Colonic mucosa (tissue), 4 donors: Measurements from ENCODE around the gene PPP6R1. TPM values are rescaled to one million over a fixed set of nuclear protein-coding genes. Genes with fewer than 3 reads are reported as not detected.

ENCODE experiments used
- DNase-seq: peaks from one replicate; pipeline ENCODE4 v3.0.0-alpha.2; 2020
- H3K27ac ChIP-seq: fragments of 200-600 bp; one replicate; pipeline ENCODE4 v1.8.0; 2021
- H3K27me3 ChIP-seq: fragments of 200-600 bp; one replicate; pipeline ENCODE4 v1.8.0; 2021
- H3K36me3 ChIP-seq: fragments of 200-600 bp; one replicate; pipeline ENCODE4 v1.8.0; 2021
- H3K4me1 ChIP-seq: fragments of 200-600 bp; one replicate; pipeline ENCODE4 v1.8.0; 2021; ENCODE audit warnings: mild to moderate bottlenecking
- H3K4me3 ChIP-seq: fragments of 200-600 bp; one replicate; pipeline ENCODE4 v1.8.0; 2021
- H3K9ac ChIP-seq, 2 donors: one replicate each; pipeline ENCODE4 v1.7.0; 2013; ENCODE audit warnings: control low read depth in 2 of 2, low read depth in 2 of 2, low read length in 2 of 2
- H3K9me3 ChIP-seq: fragments of 200-600 bp; one replicate; pipeline ENCODE4 v1.8.0; 2021
- CTCF ChIP-seq: fragments of 200-600 bp; IDR thresholded peaks from one replicate; pipeline ENCODE4 v1.8.0; 2022; ENCODE audit warnings: antibody characterized with exemption, mild to moderate bottlenecking
- intact Hi-C: fragments of 100-400 bp; cut with DNase I; formaldehyde crosslinking; loops from one replicate; pipeline ENCODE4 v1.14.1; 2022
- total RNA-seq, 2 donors: library from RNA; stranded (reverse); fragmentation: NEBNext Ultra II Directional in 1 of 2; extraction: Animal tissue kit (Norgen Biotek cat#: 25700) in 1 of 2; gene quantifications; one replicate each; pipeline ENCODE4 v1.2.1, GENCODE V29; 2021
- donor health status: healthy.
- donor health status: DM: no; HTN: no; CAD: no.
- donor health status: DM: no; HTN: no; CAD: no.

Gene PPP6R1
- total RNA-seq, 2 donors from 2014 or later = 65.1 to 97.2 TPM

GRCh38 chr19:55223291-55224037 lies 35.4 kb downstream of the PPP6R1 start:
- no peak overlapping the region for H3K27ac ChIP-seq
- no peaks in the 10 kb centered on the region for H3K9me3 ChIP-seq
- no peak overlapping the region for H3K9ac ChIP-seq
- H3K4me3 ChIP-seq = no peak overlapping the region
- TF ChIP-seq CTCF = no peak
- no peak for DNase-seq
- no peaks in the 10 kb centered on the region for H3K36me3 ChIP-seq
- H3K4me1 ChIP-seq = no peaks in the 10 kb centered on the region
- intact Hi-C loops = no loop called here
- no peaks in the 10 kb centered on the region for H3K27me3 ChIP-seq

- intact Hi-C loops = no loop called here
- Histone ChIP-seq H3K4me3 (no peak overlapping the region), H3K9ac (no peak overlapping the region), H3K27me3 (no peaks in the 10 kb centered on the region), H3K27ac (no peak overlapping the region), H3K36me3 (no peaks in the 10 kb centered on the region), H3K9me3 (no peaks in the 10 kb centered on the region), H3K4me1 (no peaks in the 10 kb centered on the region)
- DNase-seq = no peak
- no peak for TF ChIP-seq CTCF
These were observed 38.3 kb downstream of the PPP6R1 start for GRCh38 chr19:55220525-55220924.

- Histone ChIP-seq H3K4me1 (no peaks in the 10 kb centered on the region), H3K36me3 (no peaks in the 10 kb centered on the region), H3K9me3 (no peaks in the 10 kb centered on the region), H3K27me3 (no peaks in the 10 kb centered on the region), H3K27ac (peak overlapping the region; percentile 65), H3K4me3 (peak overlapping the region; percentile 40), H3K9ac (peak overlapping the region; percentile 69 to 78)
- intact Hi-C loops = no loop called here
- TF ChIP-seq CTCF = no peak
- DNase-seq = peak; percentile 90
These were observed 42.2 kb downstream of the PPP6R1 start for GRCh38 chr19:55216461-55217198.

- peaks cover 9% of the 10 kb centered on the region for H3K4me1 ChIP-seq
- intact Hi-C loops = no loop called here
- H3K4me3 ChIP-seq = no peak overlapping the region
- no peak for DNase-seq
- no peaks in the 10 kb centered on the region for H3K9me3 ChIP-seq
- no peak overlapping the region for H3K27ac ChIP-seq
- no peaks in the 10 kb centered on the region for H3K27me3 ChIP-seq
- H3K36me3 ChIP-seq = no peaks in the 10 kb centered on the region
- H3K9ac ChIP-seq = no peak overlapping the region
- no peak for TF ChIP-seq CTCF
These were observed 45.3 kb downstream of the PPP6R1 start for GRCh38 chr19:55213547-55213946.

- DNase-seq = peak; percentile 72
- no peaks in the 10 kb centered on the region for H3K36me3 ChIP-seq
- H3K4me1 ChIP-seq = peaks cover 9% of the 10 kb centered on the region
- no peak overlapping the region for H3K4me3 ChIP-seq
- TF ChIP-seq CTCF = peak; percentile 43
- intact Hi-C loops = no loop called here
- no peak overlapping the region for H3K27ac ChIP-seq
- no peak overlapping the region for H3K9ac ChIP-seq
- no peaks in the 10 kb centered on the region for H3K27me3 ChIP-seq
- no peaks in the 10 kb centered on the region for H3K9me3 ChIP-seq
These were observed 46.4 kb downstream of the PPP6R1 start for GRCh38 chr19:55212447-55212846.
